DND-41 (cell line): ENCODE measurements around the gene NR5A1.

ENCODE experiments used
- ATAC-seq: fragments of 200-7000 bp; cut with Tn5 transposase; 3 replicates; pipeline ENCODE4 v1.9.1; 2021; ENCODE audit warnings: low read depth; ENCODE audit not compliant: insufficient read depth
- DNase-seq: peaks from one replicate; pipeline ENCODE4 v3.0.0-alpha.2; 2020
- H2AFZ ChIP-seq: 2 replicates; pipeline ENCODE4 v1.6.0; 2012; ENCODE audit warnings: low read depth, low read length
- H3K27ac ChIP-seq: 2 replicates; pipeline ENCODE4 v1.5.1; 2012; ENCODE audit warnings: low read length, inconsistent platforms
- H3K27me3 ChIP-seq: fragments of 200-600 bp; sonication (generic); 2 replicates; pipeline ENCODE4 v1.6.0; 2012; ENCODE audit warnings: low read length, mild to moderate bottlenecking, inconsistent platforms; ENCODE audit not compliant: insufficient read depth, poor library complexity
- H3K36me3 ChIP-seq: 2 replicates; pipeline ENCODE4 v1.5.1; 2012; ENCODE audit warnings: low read length, inconsistent platforms; ENCODE audit not compliant: insufficient read depth
- H3K4me1 ChIP-seq: 2 replicates; pipeline ENCODE4 v1.5.1; 2012; ENCODE audit warnings: mild to moderate bottlenecking, low read length; ENCODE audit not compliant: insufficient read depth
- H3K4me2 ChIP-seq: 2 replicates; pipeline ENCODE4 v1.6.0; 2012; ENCODE audit warnings: mild to moderate bottlenecking, moderate library complexity, low read length, inconsistent platforms; ENCODE audit not compliant: insufficient read depth
- H3K4me3 ChIP-seq, 2 experiments: fragments of 200-600 bp in 1 of 2; shearing (Covaris generic) in 1 of 2; 2 replicates each; pipeline ENCODE4 v1.5.1; 2012 to 2016; ENCODE audit warnings: inconsistent platforms in 2 of 2, low read length in 2 of 2, mild to moderate bottlenecking in 2 of 2, low read depth in 1 of 2, moderate library complexity in 1 of 2
- H3K79me2 ChIP-seq: 2 replicates; pipeline ENCODE4 v1.6.0; 2012; ENCODE audit warnings: low read length, inconsistent platforms; ENCODE audit not compliant: insufficient read depth
- H3K9ac ChIP-seq: 2 replicates; pipeline ENCODE4 v1.6.0; 2012; ENCODE audit warnings: low read depth, mild to moderate bottlenecking, inconsistent platforms, low read length, moderate library complexity
- H3K9me3 ChIP-seq: 2 replicates; pipeline ENCODE4 v1.5.1; 2012; ENCODE audit warnings: low read length, moderate library complexity, mild to moderate bottlenecking, inconsistent platforms; ENCODE audit not compliant: insufficient read depth, severe bottlenecking
- H4K20me1 ChIP-seq: 2 replicates; pipeline ENCODE4 v1.6.0; 2012; ENCODE audit warnings: low read length; ENCODE audit not compliant: insufficient read depth
- EZH2 ChIP-seq: IDR thresholded peaks from 3 replicates; pipeline ENCODE4 v1.6.1; 2012; ENCODE audit warnings: borderline replicate concordance, low read depth, mild to moderate bottlenecking, moderate library complexity, low read length, inconsistent platforms; ENCODE audit not compliant: severe bottlenecking
- TF ChIP-seq, protein P1 (sequence below): IDR thresholded peaks from 2 replicates; pipeline ENCODE4 v1.5.1; 2012; ENCODE audit warnings: borderline replicate concordance, low read length, moderate library complexity, mild to moderate bottlenecking; ENCODE audit not compliant: poor library complexity, severe bottlenecking; ENCODE audit errors: extremely low read depth

NR5A1 gene

DNA sequence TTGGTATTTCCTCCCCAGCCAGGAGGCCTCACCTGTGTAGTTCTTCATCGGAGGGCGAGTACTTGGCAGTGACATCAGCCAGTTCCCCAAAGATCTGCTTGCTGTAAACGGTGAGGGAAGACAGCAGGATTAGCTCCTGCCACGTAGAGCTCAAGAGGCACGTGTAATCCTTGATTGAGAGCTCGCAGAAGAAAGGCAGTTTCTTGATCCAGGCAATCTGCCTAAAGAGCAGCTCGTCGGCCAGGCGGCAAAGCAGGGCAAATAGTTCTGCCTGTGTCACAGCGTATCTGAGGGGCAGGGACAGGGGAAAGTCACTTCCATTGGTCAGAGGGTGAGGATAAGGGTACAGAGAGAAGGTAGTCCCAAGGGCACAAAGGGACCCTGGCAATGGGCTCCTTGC, 28.6 kb upstream of the NR5A1 start:
- no peaks in the 10 kb centered on the region for H3K9me3 ChIP-seq
- DNase-seq = no peak
- H3K4me3 ChIP-seq = no peak overlapping the region
- H3K27ac ChIP-seq = no peak overlapping the region
- TF ChIP-seq, protein P1, sequence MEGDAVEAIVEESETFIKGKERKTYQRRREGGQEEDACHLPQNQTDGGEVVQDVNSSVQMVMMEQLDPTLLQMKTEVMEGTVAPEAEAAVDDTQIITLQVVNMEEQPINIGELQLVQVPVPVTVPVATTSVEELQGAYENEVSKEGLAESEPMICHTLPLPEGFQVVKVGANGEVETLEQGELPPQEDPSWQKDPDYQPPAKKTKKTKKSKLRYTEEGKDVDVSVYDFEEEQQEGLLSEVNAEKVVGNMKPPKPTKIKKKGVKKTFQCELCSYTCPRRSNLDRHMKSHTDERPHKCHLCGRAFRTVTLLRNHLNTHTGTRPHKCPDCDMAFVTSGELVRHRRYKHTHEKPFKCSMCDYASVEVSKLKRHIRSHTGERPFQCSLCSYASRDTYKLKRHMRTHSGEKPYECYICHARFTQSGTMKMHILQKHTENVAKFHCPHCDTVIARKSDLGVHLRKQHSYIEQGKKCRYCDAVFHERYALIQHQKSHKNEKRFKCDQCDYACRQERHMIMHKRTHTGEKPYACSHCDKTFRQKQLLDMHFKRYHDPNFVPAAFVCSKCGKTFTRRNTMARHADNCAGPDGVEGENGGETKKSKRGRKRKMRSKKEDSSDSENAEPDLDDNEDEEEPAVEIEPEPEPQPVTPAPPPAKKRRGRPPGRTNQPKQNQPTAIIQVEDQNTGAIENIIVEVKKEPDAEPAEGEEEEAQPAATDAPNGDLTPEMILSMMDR = no peak
- TF ChIP-seq EZH2 = no peak
- H2AFZ ChIP-seq = no peak overlapping the region
- H3K4me2 ChIP-seq = no peak overlapping the region
- H3K9ac ChIP-seq = no peak overlapping the region
- no peak for ATAC-seq
- H3K36me3 ChIP-seq = peaks cover 5% of the 10 kb centered on the region; the same call in 1 of the 2 replicates
- no peaks in the 10 kb centered on the region for H3K27me3 ChIP-seq
- no peaks in the 10 kb centered on the region for H3K79me2 ChIP-seq
- H4K20me1 ChIP-seq = no peaks in the 10 kb centered on the region
- H3K4me1 ChIP-seq = no peaks in the 10 kb centered on the region

- H3K36me3 ChIP-seq = peaks cover 5% of the 10 kb centered on the region; the same call in 1 of the 2 replicates
- no peak overlapping the region for H3K4me2 ChIP-seq
- TF ChIP-seq, protein P1 = no peak
- no peak for TF ChIP-seq EZH2
- no peaks in the 10 kb centered on the region for H3K27me3 ChIP-seq
- H3K9me3 ChIP-seq = no peaks in the 10 kb centered on the region
- ATAC-seq (no peak), DNase-seq (no peak)
- H3K9ac ChIP-seq = no peak overlapping the region
- H4K20me1 ChIP-seq = no peaks in the 10 kb centered on the region
- H3K79me2 ChIP-seq = no peaks in the 10 kb centered on the region
- H2AFZ ChIP-seq = no peak overlapping the region
- no peaks in the 10 kb centered on the region for H3K4me1 ChIP-seq
- no peak overlapping the region for H3K4me3 ChIP-seq
- H3K27ac ChIP-seq = no peak overlapping the region
These were observed 25.7 kb upstream of the NR5A1 start for GRCh38 chr9:124532897-124533296.

DNA sequence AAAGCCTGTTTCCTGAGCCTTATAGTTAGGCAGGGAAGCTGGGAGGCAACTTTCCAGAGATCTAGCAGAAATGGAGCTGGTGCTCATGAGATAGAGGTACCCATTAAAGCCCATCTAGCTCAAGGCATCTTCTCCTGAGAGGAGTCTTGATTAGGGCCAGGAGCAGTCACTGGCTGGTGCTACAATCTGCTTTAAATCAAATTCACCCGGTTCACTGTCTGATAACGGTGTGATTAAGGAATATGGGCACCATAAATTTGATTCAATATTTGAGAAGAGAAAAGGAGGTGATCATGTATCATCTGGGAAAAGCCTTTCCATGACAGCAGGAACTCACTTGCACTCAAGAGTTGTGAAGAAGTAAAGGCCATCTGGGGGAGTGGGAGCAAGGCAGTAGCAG, 23.9 kb upstream of the NR5A1 start:
- no peak overlapping the region for H3K4me3 ChIP-seq
- no peak overlapping the region for H3K9ac ChIP-seq
- no peak overlapping the region for H3K27ac ChIP-seq
- H3K4me1 ChIP-seq = no peaks in the 10 kb centered on the region
- TF ChIP-seq, protein P1 = no peak
- TF ChIP-seq EZH2 = no peak
- DNase-seq (no peak), ATAC-seq (no peak)
- H3K4me2 ChIP-seq = no peak overlapping the region
- no peaks in the 10 kb centered on the region for H3K27me3 ChIP-seq
- H4K20me1 ChIP-seq = no peaks in the 10 kb centered on the region
- no peaks in the 10 kb centered on the region for H3K9me3 ChIP-seq
- H3K36me3 ChIP-seq = peaks cover 5% of the 10 kb centered on the region; the same call in 1 of the 2 replicates
- no peaks in the 10 kb centered on the region for H3K79me2 ChIP-seq
- no peak overlapping the region for H2AFZ ChIP-seq

- TF ChIP-seq, protein P1 = no peak
- no peak for TF ChIP-seq EZH2
- Histone ChIP-seq H3K9me3 (no peaks in the 10 kb centered on the region), H3K79me2 (no peaks in the 10 kb centered on the region), H3K4me1 (no peaks in the 10 kb centered on the region), H3K4me3 (no peak overlapping the region), H4K20me1 (no peaks in the 10 kb centered on the region), H3K9ac (no peak overlapping the region), H3K36me3 (no peaks in the 10 kb centered on the region), H3K27ac (no peak overlapping the region), H3K4me2 (no peak overlapping the region), H2AFZ (no peak overlapping the region), H3K27me3 (no peaks in the 10 kb centered on the region)
- no peak for DNase-seq
- ATAC-seq = no peak
These were observed 23.0 kb upstream of the NR5A1 start for GRCh38 chr9:124530246-124530645.
